ENCODE measurements around the gene WASF3.
"Not testable (repeated sequence)": the region's sequence is repeated elsewhere in the genome, so short reads cannot be mapped to it uniquely, and the experiment has no call there.

Gene WASF3

GRCh38 chr13:26590951-26591350, 33.5 kb downstream of the WASF3 start:
- no peak for DNase-seq

GRCh38 chr13:26591672-26592071, 34.2 kb downstream of the WASF3 start:
- no peak for DNase-seq

GRCh38 chr13:26593661-26594060, 36.2 kb downstream of the WASF3 start:
- DNase-seq = no peak

GRCh38 chr13:26594363-26594762, 36.9 kb downstream of the WASF3 start:
- no peak for DNase-seq

GRCh38 chr13:26596458-26596857, 39.0 kb downstream of the WASF3 start:
- DNase-seq = no peak

GRCh38 chr13:26599403-26599802, 41.9 kb downstream of the WASF3 start:
- no peak for DNase-seq

GRCh38 chr13:26599860-26600259, 42.4 kb downstream of the WASF3 start:
- no peak for DNase-seq

GRCh38 chr13:26600343-26600742, 42.9 kb downstream of the WASF3 start:
- DNase-seq = no peak

- DNase-seq = no peak
Measured at GRCh38 chr13:26601669-26602068, 44.2 kb downstream of the WASF3 start.

- DNase-seq = no peak
Measured at GRCh38 chr13:26602783-26603182, 45.3 kb downstream of the WASF3 start.

- no peak for DNase-seq
Measured at GRCh38 chr13:26604784-26605545, 47.5 kb downstream of the WASF3 start.

GRCh38 chr13:26605845-26606244, 48.4 kb downstream of the WASF3 start:
- DNase-seq = no peak

- no peak for DNase-seq
Measured at GRCh38 chr13:26606631-26607030, 49.1 kb downstream of the WASF3 start.

- DNase-seq = no peak
Measured at GRCh38 chr13:26614721-26615120, 57.2 kb downstream of the WASF3 start.

- no peak for DNase-seq
Measured at GRCh38 chr13:26616126-26616525, 58.6 kb downstream of the WASF3 start.

GRCh38 chr13:26618726-26619125, 61.2 kb downstream of the WASF3 start:
- DNase-seq = no peak

- DNase-seq = no peak
Measured at GRCh38 chr13:26619358-26619757, 61.9 kb downstream of the WASF3 start.

GRCh38 chr13:26621731-26622401, 64.4 kb downstream of the WASF3 start:
- DNase-seq = no peak

- DNase-seq = no peak
Measured at GRCh38 chr13:26623125-26623524, 65.6 kb downstream of the WASF3 start.

- DNase-seq = no peak
Measured at GRCh38 chr13:26624572-26624971, 67.1 kb downstream of the WASF3 start.

GRCh38 chr13:26626271-26626670, 68.8 kb downstream of the WASF3 start:
- DNase-seq = no peak

GRCh38 chr13:26628706-26629105, 71.2 kb downstream of the WASF3 start:
- DNase-seq = no peak

- DNase-seq = no peak
Measured at GRCh38 chr13:26629260-26629825, 71.9 kb downstream of the WASF3 start.

GRCh38 chr13:26635634-26636033, 78.2 kb downstream of the WASF3 start:
- DNase-seq = not testable (repeated sequence)

Measured in NCI-H1417 treated with DMSO at 0.1 percent for 48 hours (cell line).